Activated CD8-positive, alpha-beta memory T cell treated with anti-CD3 and anti-CD28 coated beads for 24 hours (primary cell): Measurements from ENCODE around the gene JMJD7.

Experiments
- DNase-seq: peaks from one replicate; pipeline ENCODE4 v3.0.0-alpha.2; 2020

JMJD7 gene

DNA sequence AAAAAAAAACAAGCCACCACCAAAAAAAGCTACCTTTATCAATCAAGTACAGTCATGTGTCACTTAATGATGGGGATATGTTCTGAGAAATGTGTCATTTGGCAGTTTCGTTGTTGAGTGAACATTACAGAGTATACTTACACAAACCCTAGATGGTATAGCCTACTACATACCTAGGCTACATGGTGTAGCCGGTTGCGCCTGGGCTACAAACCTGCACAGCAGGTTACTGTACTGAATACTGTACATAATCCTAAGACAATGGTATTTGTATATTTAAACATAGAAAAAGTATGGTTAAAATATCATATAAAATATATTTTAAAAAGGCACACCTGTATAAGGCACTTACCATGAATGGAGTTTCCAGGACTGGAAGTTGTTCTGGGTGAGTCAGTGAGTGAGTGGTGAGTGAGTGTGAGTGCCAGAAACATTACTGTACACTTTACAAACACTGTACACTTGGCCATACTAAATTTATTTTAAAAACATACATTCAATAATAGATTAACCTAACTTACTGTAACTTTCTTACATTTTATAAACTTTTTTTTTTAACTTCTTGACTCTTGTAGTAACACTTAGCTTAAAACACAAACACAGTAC lies 25.9 kb upstream of the JMJD7 start:
- no peak for DNase-seq

DNA sequence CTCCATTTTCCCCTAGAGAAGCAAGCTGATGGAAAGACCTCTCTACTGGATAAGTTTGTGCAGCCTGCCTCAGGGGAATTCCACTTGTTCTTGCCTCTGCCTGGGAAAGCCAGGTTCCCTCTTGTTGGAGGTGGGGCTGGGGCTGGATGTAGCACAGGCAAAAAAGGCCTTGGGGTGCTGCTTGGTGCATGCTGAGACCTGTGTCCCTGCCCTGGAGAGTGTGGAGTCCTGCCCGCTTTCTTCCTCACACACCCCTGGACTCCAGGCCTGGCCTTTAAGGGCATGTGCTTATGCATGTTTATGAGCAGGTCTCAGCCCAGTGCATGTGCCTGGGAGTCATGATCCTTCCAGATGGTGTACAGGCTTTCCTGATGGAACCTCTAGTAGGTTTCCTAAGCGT lies 23.5 kb upstream of the JMJD7 start:
- DNase-seq = no peak

DNA sequence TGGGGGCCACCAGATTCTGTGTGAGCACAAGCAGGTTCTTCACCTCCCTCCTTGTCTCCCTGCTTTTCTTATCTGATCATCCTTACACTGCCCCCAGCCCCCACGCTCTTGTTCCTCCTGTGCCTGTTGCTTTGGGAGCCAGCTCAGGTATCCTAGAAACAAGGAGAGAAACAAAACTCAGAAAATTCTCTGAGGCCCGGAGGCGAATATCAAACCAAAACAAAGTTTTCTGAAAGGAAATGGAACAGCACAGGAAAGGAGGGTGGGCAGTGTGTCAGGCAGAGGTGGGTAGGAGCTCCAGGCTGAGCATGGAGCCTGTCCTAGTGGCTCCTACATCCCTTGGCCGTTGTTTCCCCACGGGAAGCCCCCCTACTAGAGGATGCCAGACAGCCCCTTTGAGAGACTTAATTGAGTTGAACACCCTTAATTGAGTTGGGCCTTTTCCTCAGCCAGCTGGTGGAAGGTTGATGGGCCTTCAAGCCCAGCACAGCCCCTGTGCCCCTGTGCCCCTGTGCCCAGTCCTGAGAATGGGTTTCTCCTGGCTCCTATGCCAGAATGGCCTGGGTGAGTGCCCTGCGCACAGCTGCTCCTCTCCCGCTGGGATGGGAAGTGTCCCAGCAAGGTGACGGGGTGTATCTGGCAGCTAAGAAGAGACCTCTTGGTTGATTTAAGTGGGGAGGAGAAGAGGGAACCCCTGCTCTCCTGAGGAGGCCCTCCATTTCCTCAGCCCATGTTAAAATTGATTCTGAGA lies 22.8 kb upstream of the JMJD7 start:
- DNase-seq = no peak

DNA sequence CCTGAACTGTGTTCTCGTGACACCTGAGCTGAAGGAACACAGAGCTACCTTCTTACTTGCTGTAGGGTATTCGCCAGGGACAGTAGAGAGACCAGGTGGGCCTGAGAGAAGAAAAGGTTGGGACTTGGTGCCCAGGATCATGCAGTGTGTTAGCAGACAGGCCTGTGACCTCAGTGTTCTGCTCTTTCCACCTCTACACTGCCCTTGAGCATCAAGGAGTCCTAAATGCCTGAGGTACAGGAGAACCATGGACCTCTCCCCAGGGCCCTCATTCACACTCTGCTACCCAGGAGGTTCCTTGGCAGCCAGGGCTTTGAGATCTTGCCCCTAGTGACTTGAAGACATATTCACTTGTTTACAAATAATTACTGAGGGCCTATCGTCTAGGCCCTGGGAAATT lies 22.2 kb upstream of the JMJD7 start:
- no peak for DNase-seq

DNA sequence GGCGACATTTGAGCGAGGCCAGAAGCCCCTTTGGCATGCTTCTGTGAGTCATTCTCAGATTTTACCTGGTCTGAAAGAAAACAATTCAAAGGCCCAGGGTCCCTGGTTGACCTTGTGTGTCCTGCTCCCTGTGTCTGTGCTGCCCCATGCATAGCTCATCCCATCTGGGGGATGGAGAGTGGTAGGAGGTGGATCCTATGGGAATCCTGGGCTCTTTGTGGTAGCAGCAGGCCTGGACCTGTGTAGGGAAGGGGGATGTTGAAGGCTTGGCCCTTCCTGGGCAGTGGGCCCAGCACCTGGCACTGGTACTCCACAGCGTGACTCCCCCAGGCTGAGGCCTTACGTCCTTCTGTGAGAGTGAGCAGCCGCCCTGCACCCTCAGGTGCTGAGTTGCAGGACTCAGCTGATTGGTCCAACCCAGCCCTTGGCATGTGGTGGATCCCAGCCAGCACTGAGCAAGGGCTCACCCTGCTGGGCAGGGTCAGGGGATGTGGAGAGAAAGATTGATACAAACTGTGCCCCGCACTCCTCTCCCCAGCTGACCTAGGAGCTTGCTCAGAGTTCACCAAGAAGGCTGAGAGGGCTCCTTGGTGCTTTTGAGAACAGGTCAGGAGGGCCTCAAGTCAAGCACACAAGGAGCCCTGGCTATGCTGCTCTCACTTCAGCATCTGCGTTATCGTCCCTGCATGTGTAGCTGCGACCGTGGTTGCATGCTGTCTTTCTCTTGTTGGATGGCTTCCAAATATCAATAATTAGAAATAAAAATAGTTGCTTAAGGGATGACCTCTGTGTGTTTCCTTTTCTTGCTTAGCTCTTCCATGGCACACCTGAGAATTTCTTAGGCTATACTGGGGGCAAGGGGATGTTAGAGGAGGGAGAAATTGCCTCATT lies 21.4 kb upstream of the JMJD7 start:
- DNase-seq = no peak

DNA sequence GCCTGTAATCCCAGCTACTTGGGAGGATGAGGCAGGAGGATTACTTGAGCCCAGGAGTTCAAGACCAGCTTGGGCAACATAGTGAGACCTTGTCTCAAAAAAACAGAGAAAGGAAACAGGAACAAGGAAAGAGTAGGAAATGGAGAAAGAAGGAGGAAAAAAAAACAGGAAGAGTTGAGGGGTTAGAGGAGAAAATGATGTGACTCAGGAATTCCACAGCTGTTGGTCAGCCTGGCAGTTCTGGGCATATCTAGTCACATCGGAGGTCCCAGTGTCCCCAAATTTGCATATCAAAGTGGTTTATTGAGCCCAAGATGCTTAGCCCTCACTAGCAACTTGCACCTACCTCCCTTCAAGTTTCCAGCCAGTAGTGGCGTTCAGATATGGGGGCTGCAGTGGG lies 18.8 kb upstream of the JMJD7 start:
- DNase-seq = no peak

DNA sequence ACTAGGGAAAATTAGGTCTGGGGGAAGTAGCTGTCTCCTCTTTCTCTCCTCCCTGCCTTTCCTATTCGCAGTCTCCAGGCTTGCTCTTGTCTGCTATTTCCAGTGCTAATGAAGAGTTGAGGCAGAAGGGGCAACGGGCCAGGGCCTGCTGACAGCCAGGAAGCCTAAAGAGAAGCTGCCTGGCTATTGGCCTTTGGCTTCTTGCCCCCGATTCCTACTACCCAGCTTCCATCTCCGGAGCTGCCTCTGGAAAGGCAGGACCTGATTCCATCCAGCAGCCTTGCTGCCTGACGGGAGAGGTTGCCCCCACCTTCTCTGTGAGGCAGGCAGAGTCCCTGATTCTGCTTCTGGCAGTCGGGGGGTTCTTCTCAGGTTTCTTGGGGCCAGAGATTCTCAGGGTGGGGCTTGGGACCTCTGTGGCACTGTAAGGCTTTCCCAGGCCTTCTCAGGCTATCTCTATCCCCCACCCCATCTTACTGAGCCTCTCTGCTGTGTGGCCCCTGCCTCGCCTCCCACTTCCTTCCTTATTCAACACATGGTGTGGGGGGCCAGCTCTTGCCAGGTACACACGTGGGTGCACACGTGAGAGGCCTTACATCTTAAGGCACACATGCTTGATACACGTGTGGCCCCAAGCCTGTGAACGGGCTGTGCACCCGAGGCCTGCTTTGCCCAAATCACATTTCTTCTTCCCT lies 18.2 kb upstream of the JMJD7 start:
- DNase-seq = no peak

DNA sequence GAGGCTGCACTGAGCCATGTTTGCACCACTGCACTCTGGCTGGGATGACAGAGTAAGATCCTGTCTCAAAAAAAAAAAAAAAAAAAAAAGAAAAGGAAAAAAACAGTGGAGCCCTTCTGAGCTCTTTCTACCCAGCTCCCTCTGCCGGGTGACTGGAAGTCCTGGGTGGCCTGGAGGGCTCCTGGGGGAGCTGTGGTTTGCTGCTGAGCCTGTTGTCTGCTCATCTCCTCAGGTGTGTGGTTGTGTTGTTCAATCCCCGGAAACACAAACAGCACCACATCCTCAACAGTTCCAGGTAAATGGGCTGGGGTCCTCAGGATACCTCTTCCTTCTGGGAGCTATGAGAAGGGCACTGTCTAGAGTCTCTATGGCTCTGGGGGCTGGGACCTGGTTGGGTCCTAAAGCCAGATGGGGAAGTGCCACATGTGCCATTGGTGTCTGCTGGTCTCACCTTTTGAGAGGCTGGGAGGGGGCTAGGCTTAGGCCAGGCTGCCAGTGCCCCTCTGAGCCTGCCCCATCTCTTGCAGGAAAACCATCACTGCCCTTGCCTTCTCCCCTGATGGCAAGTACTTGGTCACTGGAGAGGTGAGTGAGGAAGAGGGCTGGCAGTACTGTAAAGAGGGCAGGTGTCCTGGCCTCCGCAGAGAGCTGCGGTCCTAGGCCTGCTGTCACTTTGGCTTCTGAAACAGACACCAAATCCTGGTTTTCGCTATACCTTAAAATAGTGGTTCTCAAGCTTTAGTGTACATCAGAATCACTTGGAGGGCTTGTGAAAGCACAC lies 17.1 kb upstream of the JMJD7 start:
- DNase-seq = no peak

DNA sequence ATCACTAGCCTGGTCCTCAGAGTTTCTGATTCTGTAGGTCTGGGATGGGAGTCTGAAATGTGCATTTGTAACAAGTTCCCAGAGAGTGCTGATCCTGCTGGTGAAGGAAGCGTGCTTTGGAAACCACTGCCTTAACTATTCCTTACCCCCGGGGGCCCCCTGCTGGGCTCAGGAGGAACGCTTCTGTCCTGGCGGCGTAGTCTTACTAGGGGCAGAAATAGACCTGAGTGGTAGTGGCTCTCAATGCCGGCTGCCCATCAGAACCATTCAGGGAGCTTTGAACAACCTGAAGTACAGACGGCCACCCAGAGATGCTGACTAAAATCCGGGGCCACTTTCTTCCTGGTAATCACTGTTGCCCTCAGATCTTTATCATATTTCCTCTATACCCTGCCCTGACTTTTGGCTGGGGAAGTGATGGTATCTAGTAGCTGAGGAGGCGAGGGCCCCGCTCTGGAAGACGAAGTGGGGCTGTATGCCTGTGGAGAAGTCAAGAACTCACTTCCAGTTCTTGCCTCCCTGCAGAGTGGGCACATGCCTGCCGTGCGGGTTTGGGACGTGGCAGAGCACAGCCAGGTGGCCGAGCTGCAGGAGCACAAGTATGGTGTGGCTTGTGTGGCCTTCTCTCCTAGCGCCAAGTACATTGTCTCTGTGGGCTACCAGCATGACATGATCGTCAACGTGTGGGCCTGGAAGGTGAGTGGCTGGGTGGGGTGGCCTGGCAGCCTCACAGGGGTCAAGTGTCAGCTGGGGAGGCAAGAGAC lies 16.3 kb upstream of the JMJD7 start:
- DNase-seq = peak; percentile 87

DNA sequence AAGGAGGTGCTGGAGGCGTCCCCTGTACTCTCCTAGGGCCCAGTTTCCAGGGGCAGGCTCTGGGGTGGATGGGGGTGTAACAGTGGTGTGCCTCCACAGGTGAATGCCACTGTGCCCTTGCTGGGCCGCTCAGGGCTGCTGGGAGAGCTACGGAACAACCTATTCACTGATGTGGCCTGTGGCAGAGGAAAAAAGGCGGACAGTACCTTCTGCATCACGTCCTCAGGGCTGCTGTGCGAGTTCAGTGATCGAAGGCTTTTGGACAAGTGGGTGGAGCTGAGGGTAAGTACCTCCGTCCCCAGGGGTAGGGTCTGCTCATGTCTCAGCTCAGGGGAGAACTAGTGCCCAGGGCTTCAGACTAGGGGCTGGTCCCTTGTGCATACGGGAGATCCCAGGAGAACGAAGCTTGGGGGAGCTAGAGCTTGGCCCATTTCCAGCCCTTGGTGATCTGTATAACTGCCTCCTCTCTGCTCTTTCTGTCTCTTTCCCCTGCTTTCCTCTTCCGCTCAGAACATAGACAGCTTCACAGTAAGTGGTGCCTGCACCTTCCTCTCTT lies 15.0 kb upstream of the JMJD7 start:
- DNase-seq = no peak

DNA sequence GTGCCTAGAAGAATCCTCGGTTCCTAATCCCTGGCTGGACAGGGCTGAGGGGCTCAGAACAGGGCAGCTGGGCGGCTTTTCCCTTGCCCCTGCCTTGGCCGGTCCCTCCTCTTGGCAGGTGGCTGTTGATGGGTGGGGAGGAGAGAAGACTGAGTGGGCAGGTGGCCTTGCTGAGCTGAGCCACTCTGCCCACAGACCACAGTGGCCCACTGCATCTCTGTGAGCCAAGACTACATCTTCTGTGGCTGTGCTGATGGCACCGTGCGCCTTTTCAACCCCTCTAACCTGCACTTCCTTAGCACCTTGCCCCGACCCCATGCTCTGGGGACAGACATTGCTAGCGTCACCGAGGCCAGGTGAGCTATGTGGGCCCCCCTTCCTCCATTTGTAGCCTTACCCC lies 14.5 kb upstream of the JMJD7 start:
- no peak for DNase-seq

DNA sequence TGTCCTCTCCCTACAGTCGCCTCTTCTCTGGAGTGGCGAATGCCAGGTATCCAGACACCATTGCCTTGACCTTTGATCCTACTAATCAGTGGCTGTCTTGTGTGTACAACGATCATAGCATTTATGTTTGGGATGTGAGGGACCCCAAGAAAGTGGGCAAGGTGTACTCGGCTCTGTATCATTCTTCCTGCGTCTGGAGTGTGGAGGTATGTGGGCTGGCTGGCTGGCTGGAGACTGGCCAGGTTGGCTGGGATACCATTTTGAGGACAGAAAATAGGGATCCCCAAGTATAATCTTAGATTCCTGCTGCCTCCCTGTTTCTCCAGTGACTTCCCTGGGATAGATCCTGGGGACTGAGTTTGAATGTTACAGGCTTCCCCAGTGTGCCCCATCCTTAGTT lies 13.4 kb upstream of the JMJD7 start:
- DNase-seq = no peak

DNA sequence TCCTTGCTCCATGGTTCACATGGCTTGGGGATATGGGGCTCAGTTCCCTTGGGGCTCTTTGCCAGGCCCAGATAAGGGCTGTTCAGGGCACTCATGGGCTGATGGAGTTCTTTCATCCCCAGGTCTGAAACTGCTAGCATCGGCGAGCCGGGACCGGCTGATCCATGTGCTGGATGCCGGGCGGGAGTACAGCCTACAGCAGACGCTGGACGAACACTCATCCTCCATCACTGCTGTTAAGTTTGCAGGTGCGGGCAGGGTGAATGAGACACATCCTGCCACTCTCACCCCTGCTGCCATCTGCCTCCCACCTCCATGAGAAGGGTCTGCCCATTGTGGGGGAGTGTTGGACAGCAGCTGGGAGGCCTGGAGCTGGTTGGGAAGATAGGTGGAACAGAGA lies 11.1 kb upstream of the JMJD7 start:
- no peak for DNase-seq

DNA sequence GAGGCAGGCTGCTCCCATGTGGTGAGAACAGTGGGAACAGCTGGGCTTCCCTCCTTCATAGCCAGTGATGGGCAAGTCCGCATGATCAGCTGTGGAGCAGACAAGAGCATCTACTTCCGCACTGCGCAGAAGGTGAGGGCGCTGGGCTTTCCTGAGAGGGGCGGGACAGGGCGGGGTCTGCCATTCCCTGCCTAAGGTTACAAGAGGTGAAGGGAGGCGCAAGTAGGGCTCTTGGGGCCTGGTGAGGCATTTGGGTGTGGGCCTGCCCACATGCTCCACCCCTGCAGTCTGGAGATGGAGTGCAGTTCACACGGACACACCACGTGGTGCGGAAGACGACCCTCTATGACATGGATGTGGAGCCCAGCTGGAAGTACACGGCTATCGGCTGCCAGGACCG lies 10.6 kb upstream of the JMJD7 start:
- no peak for DNase-seq

DNA sequence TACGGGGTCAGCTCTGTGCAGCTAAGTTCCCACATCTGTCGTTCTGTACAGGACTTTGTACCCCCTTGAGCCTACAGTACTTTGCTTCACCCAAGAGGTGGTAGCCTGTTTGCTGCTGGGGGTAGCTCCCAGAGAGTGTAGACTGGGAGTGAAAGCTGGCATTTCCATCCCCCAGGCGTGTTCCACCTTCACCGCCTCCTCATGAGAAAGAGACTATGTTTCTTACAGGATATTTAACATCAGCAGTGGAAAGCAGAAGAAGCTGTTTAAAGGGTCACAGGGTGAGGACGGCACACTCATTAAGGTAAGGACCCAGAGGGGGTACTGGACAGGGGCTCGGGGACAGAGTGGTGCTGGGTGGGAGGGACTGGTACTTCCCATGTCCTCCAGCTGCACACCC lies 10.1 kb upstream of the JMJD7 start:
- no peak for DNase-seq

DNA sequence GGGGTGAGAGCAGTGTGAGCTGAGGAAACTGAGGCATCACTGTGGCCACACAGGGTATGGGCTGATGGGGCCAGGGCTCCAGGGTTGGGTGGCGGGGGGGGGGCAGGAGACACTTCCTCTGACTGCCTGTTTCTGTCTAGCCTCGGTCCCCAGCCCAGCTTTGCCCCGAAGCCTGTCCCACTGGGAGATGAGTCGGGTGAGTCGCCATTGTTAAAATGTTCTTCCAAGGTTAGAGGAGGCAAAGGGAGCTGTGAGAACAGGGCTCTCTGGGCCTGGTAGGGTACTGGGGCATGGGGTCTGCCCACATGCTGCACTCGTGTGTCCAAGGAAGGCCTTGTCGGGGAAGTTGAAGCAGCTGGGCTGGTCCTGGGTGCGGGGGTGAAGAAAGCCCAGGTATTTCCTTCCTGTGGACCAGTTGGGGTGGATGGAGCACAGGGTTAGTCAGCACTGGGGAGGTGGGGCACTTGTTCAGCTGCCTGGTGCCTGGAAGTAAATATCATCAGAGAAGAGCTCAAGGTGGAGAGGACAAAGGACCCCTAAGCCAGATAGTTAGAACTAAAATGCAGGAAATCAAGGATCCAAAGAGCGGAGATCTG lies 8.3 kb upstream of the JMJD7 start:
- no peak for DNase-seq

DNA sequence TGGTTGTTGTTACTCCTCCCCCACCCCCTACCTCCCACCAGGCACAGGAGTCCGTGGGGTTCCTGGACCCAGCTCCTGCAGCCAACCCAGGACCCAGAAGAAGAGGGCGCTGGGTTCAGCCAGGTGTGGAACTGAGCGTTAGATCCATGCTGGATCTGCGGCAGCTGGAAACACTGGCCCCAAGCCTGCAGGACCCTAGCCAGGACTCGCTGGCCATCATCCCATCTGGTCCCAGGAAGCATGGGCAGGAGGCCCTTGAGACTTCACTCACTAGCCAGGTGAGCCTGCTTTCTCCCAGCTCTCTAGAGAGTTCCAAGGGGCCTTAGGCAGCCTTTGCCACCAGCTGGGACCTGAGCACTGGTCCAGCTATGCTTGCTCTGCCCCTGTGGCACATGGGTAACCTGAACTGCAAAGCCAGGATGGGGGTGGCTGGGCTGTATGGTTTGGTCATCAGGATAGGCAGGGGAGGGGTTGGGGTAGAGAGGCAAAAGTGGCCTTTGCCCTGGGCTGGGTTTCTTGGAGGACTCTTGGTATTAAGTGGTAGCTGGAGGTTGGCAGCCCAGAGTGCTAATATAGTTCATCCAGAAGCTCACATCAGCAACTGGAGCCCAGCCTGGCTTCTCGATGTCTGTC lies 7.0 kb upstream of the JMJD7 start:
- DNase-seq = no peak

DNA sequence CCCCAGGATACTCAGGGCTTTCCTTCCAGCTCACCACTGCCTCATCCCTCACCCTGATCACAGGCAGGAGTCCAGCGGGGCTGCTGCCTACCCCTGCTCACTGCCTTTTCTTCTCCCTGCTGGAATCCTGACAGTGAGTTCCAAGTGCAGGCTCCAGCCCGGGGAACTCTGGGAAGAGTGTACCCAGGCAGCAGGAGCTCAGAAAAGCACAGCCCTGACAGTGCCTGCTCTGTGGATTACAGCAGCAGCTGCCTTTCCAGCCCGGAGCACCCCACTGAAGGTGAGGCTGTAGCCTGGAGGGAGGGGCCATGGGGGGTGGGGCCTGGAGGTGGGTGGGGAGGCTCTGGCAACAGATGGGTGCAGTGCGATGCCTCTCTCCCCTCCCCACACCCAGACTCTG lies 6.1 kb upstream of the JMJD7 start:
- DNase-seq = no peak

DNA sequence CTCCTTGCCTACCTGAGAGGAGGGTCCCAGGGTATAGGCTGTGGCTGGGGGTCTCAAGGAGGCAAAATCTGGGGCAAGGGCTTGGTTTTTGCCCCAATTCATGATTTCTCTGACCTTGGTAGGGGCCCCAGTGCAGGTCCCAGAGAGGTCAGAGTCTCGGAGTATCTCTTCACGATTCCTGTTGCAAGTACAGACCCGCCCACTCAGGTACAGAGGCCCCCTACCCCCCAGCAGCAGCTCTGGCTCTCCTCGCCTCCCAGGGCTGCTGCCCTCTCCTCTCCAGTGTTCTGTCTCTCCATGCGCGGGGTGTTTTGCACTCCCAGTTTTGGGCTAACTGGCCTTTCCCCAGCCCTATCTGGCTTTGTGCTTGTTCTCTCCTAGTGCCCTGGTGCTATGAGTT lies 5.4 kb upstream of the JMJD7 start:
- DNase-seq = no peak

DNA sequence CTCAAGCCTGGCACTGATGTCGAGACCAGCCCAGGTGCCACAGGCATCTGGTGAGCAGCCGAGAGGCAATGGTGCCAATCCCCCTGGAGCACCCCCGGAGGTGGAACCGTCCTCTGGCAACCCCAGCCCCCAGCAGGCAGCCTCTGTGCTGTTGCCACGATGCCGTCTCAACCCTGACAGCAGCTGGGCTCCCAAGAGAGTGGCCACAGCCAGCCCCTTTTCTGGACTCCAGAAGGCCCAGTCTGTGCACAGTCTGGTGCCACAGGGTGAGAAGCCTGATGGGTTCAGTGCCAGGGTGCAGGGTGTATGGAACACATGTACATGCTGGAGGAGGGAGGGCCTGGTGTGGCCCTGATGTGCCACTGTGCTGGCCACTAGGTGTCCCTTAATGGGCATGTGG lies 4.9 kb upstream of the JMJD7 start:
- no peak for DNase-seq

DNA sequence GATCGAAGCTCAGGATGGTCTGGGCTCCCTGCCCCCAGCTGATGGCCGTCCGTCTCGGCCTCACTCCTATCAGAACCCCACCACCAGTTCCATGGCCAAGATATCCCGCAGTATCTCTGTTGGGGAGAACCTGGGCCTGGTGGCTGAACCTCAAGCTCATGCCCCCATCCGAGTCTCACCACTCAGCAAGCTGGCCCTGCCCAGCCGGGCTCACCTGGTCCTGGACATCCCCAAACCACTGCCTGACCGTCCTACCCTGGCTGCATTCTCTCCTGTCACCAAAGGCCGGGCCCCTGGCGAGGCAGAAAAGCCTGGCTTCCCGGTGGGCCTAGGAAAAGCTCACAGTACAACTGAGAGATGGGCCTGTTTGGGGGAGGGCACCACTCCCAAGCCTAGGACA lies 4.4 kb upstream of the JMJD7 start:
- no peak for DNase-seq
